Ishikawa (cell line): Measurements from ENCODE around the gene CDC5L.

Source experiments
- CEBPB ChIP-seq: IDR thresholded peaks from 2 replicates; pipeline ENCODE4 v1.6.1; 2012
- CREB1 ChIP-seq: IDR thresholded peaks from 2 replicates; pipeline ENCODE4 v1.6.1; 2012; ENCODE audit warnings: low read depth
- EGR1 ChIP-seq: IDR thresholded peaks from 2 replicates; pipeline ENCODE4 v1.6.1; 2012
- EP300 ChIP-seq: IDR thresholded peaks from 2 replicates; pipeline ENCODE4 v1.6.1; 2012; ENCODE audit warnings: borderline replicate concordance
- FOXM1 ChIP-seq: IDR thresholded peaks from 2 replicates; pipeline ENCODE4 v1.6.1; 2012; ENCODE audit warnings: low read depth, borderline replicate concordance
- MAX ChIP-seq: IDR thresholded peaks from 2 replicates; pipeline ENCODE4 v1.6.1; 2012
- NFIC ChIP-seq: IDR thresholded peaks from 2 replicates; pipeline ENCODE4 v1.6.1; 2012
- RAD21 ChIP-seq: IDR thresholded peaks from 2 replicates; pipeline ENCODE4 v1.6.1; 2012; ENCODE audit warnings: low read depth
- TAF1 ChIP-seq: IDR thresholded peaks from 2 replicates; pipeline ENCODE4 v1.6.1; 2012; ENCODE audit warnings: low read depth, mild to moderate bottlenecking
- TCF12 ChIP-seq: IDR thresholded peaks from 2 replicates; pipeline ENCODE4 v1.6.1; 2012; ENCODE audit warnings: low read depth
- TEAD4 ChIP-seq: IDR thresholded peaks from 2 replicates; pipeline ENCODE4 v1.6.1; 2012
- YY1 ChIP-seq: IDR thresholded peaks from 2 replicates; pipeline ENCODE4 v1.6.1; 2012; ENCODE audit warnings: low read depth
- ZBTB7A ChIP-seq: IDR thresholded peaks from 2 replicates; pipeline ENCODE4 v1.6.1; 2012; ENCODE audit warnings: low read depth
- TF ChIP-seq, protein P1 (sequence below): IDR thresholded peaks from 2 replicates; pipeline ENCODE4 v1.6.1; 2012; ENCODE audit warnings: low read depth, mild to moderate bottlenecking
- TF ChIP-seq, protein P2 (sequence below): IDR thresholded peaks from 2 replicates; pipeline ENCODE4 v1.6.1; 2012

The CDC5L gene

DNA sequence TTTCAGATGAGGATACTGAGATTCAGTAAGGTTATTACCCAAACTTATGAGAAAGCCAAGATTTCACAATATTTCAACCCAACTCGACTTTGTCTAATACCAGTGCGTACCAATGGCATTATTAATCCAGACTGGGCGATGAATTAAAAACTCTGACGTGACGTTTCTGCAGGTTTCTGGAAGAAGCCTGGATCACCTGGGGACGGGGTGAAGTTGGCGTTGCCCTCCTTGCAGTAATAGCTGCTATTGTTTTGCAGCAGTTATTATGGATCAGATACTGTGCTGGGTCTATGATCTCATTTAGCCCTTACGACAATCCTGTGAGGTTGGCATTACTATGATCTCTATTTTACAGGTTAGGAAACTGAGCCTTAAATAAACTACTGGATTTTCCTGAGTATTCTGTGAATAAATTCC lies 569 bp upstream of the CDC5L start:
- TF ChIP-seq FOXM1, result no peak
- TF ChIP-seq CEBPB, result no peak
- TF ChIP-seq, protein P1, sequence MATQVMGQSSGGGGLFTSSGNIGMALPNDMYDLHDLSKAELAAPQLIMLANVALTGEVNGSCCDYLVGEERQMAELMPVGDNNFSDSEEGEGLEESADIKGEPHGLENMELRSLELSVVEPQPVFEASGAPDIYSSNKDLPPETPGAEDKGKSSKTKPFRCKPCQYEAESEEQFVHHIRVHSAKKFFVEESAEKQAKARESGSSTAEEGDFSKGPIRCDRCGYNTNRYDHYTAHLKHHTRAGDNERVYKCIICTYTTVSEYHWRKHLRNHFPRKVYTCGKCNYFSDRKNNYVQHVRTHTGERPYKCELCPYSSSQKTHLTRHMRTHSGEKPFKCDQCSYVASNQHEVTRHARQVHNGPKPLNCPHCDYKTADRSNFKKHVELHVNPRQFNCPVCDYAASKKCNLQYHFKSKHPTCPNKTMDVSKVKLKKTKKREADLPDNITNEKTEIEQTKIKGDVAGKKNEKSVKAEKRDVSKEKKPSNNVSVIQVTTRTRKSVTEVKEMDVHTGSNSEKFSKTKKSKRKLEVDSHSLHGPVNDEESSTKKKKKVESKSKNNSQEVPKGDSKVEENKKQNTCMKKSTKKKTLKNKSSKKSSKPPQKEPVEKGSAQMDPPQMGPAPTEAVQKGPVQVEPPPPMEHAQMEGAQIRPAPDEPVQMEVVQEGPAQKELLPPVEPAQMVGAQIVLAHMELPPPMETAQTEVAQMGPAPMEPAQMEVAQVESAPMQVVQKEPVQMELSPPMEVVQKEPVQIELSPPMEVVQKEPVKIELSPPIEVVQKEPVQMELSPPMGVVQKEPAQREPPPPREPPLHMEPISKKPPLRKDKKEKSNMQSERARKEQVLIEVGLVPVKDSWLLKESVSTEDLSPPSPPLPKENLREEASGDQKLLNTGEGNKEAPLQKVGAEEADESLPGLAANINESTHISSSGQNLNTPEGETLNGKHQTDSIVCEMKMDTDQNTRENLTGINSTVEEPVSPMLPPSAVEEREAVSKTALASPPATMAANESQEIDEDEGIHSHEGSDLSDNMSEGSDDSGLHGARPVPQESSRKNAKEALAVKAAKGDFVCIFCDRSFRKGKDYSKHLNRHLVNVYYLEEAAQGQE, result no peak
- TF ChIP-seq ZBTB7A, result no peak
- TF ChIP-seq CREB1, result no peak
- no peak for TF ChIP-seq TCF12
- no peak for TF ChIP-seq NFIC
- TF ChIP-seq TAF1, result no peak
- TF ChIP-seq EP300, result no peak
- no peak for TF ChIP-seq RAD21
- no peak for TF ChIP-seq MAX
- no peak for TF ChIP-seq EGR1
- TF ChIP-seq, protein P2, sequence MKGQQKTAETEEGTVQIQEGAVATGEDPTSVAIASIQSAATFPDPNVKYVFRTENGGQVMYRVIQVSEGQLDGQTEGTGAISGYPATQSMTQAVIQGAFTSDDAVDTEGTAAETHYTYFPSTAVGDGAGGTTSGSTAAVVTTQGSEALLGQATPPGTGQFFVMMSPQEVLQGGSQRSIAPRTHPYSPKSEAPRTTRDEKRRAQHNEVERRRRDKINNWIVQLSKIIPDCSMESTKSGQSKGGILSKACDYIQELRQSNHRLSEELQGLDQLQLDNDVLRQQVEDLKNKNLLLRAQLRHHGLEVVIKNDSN, result no peak

DNA sequence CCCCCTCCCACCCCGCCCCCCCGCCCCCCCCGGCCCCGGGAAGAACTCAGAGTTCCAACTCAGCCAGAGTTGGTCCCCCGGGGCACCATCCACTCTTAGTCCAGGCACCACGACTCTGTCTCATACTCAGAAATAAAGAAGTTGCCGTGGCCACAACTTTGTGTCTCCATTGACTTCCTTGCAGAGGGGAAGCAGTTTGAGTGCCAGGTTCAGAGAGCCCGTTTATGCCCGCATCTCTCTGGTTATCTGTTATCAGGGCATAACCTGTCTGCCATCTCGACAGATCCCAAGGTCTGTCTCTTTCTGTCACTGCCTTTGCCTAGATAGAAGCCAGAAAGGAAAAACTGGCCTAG lies 605 bp downstream of the CDC5L start:
- no peak for TF ChIP-seq TCF12
- no peak for TF ChIP-seq MAX
- TF ChIP-seq YY1, result no peak
- TF ChIP-seq, protein P2, result no peak
- TF ChIP-seq CREB1, result no peak
- TF ChIP-seq NFIC, result no peak
- TF ChIP-seq TAF1, result no peak
- no peak for TF ChIP-seq EGR1
- TF ChIP-seq ZBTB7A, result no peak
- TF ChIP-seq CEBPB, result no peak
- TF ChIP-seq EP300, result no peak
- TF ChIP-seq RAD21, result no peak
- TF ChIP-seq, protein P1, result no peak
- no peak for TF ChIP-seq TEAD4
- TF ChIP-seq FOXM1, result no peak

GRCh38 chr6:44388887-44389286 lies 1.4 kb downstream of the CDC5L start:
- no peak for TF ChIP-seq FOXM1
- no peak for TF ChIP-seq TCF12
- TF ChIP-seq CREB1, result no peak
- TF ChIP-seq NFIC, result no peak
- no peak for TF ChIP-seq MAX
- no peak for TF ChIP-seq YY1
- no peak for TF ChIP-seq CEBPB
- no peak for TF ChIP-seq RAD21
- TF ChIP-seq, protein P1, result no peak
- TF ChIP-seq, protein P2, result no peak
- no peak for TF ChIP-seq EGR1
- no peak for TF ChIP-seq ZBTB7A
- TF ChIP-seq TEAD4, result no peak
- TF ChIP-seq TAF1, result no peak
- TF ChIP-seq EP300, result no peak

DNA sequence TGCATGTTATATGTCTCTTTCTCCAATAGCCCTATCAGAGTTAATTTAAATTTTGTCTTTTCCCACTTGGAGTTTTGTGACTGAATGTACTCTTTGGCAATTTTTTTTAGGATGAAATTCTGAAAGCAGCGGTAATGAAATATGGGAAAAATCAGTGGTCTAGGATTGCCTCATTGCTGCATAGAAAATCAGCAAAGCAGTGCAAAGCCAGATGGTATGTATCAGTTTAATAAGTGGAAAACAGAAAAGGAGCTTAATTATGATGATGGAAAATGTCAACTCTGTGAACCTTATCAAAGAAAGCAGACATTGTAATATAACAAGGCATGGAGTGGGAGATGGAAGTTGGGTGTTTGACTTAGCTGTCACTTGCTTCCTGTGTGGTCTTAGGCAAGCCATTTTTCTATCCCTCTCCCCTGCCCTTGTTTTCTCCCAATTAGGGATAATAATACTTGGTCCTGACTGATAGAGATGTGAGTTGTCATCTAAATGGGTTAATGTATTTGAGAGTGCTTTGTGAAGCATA lies 2.7 kb downstream of the CDC5L start:
- TF ChIP-seq CEBPB (no peak), TAF1 (no peak), ZBTB7A (no peak), RAD21 (no peak), FOXM1 (no peak), EGR1 (no peak), TCF12 (no peak), MAX (no peak)
- TF ChIP-seq, protein P1, result no peak
- TF ChIP-seq, protein P2, result no peak
